Adrenal gland (tissue), 12 donors: Measurements from ENCODE around the gene IFI35. TPM values are rescaled to one million over a fixed set of nuclear protein-coding genes. Genes with fewer than 3 reads are reported as not detected.

Experiments
- DNase-seq, 7 donors: peaks; one replicate each; pipeline ENCODE4 v3.0.0-alpha.2; 2019 to 2020
- H3K27ac ChIP-seq, 5 donors: fragments of 200-600 bp; sonication (generic) in 4 of 5; 1 replicate in 3 of 5; 2 replicates in 2 of 5; pipeline versions ENCODE4 v1.5.1 to v1.8.0; 2016 to 2020; ENCODE audit warnings: mild to moderate bottlenecking in 1 of 5
- H3K27me3 ChIP-seq: fragments of 200-600 bp; 2 replicates; pipeline ENCODE4 v1.8.0; 2021
- H3K36me3 ChIP-seq, 2 donors: fragments of 200-600 bp; replicated peaks in 1 of 2; 1 replicate in 1 of 2; 2 replicates in 1 of 2; pipeline versions ENCODE4 v1.5.1 to v1.8.0; 2018 to 2022
- H3K4me1 ChIP-seq, 2 donors: fragments of 200-600 bp; replicated peaks in 1 of 2; 1 replicate in 1 of 2; 2 replicates in 1 of 2; pipeline versions ENCODE4 v1.5.1 to v1.8.0; 2018 to 2021
- H3K4me3 ChIP-seq, 4 donors: fragments of 200-600 bp; sonication (generic) in 3 of 4; one replicate each; pipeline ENCODE4 v1.5.1; 2016 to 2018
- H3K9me3 ChIP-seq, 3 donors: fragments of 200-600 bp; sonication (generic) in 1 of 3; replicated peaks in 1 of 3; 1 replicate in 2 of 3; 2 replicates in 1 of 3; pipeline versions ENCODE4 v1.5.1 to v1.8.0; 2016 to 2021
- POLR2A ChIP-seq, 2 donors: fragments of 450-650 bp; IDR thresholded peaks; one replicate each; pipeline ENCODE4 v1.6.1; 2017; ENCODE audit warnings: antibody characterized with exemption in 2 of 2, mild to moderate bottlenecking in 2 of 2, moderate library complexity in 1 of 2
- WGBS, 4 donors: extraction: QIAGEN DNeasy Blood & Tissue Kit in 2 of 4; methylation state at CpG; one replicate each; pipeline versions ENCODE4 v1.1.5 to v1.1.7; 2013 to 2017; 5-methylcytosine and 5-hydroxymethylcytosine counted together
- intact Hi-C, 2 donors: fragments of 100-400 bp; cut with DNase I; formaldehyde crosslinking; loops; one replicate each; pipeline versions ENCODE4 v1.14.1 to v1.15.0; 2022 to 2023
- polyA plus RNA-seq, 3 donors: library from polyadenylated mRNA; stranded (reverse); fragments of 200-250 nt in 2 of 3; fragments of 350-450 nt in 1 of 3; fragmentation: Illumina TruSeq in 1 of 3; extraction: RNeasy Lipid Tissue Mini Kit (QIAGEN cat#74804) in 1 of 3; gene quantifications; one replicate each; pipeline ENCODE4 v1.2.3, GENCODE V29; 2013 to 2014
- total RNA-seq, 9 donors: library from RNA; depleted of rRNA in 4 of 9; stranded (reverse); fragments of >200 nt in 4 of 9; fragments of 120-200 nt in 1 of 9; fragmentation: NEBNext Ultra II Directional in 1 of 9; extraction: Animal tissue kit (Norgen Biotek cat#: 25700) in 1 of 9; gene quantifications; one replicate each; pipeline versions ENCODE4 v1.1.0 to v1.2.4, GENCODE V29; 2013 to 2023
- TF ChIP-seq, protein P1 (sequence below), 6 experiments: fragments of 450-650 bp in 4 of 6; fragments of 200-600 bp in 2 of 6; sonication (generic) in 1 of 6; IDR thresholded peaks; 1 replicate in 5 of 6; 2 replicates in 1 of 6; pipeline versions ENCODE4 v1.5.1 to v1.8.0; 2016 to 2021; ENCODE audit warnings: antibody characterized with exemption in 6 of 6, mild to moderate bottlenecking in 2 of 6, moderate library complexity in 1 of 6
- donor health status: healthy with polysubstance abuse.
- donor health status: Bipolar disorder and iron deficiency.
- donor health status: DM: yes; HTN: yes; CAD: no.
- donor health status: DM: no; HTN: no; CAD: no.
- donor health status: DM: no; HTN: no; CAD: no.
- donor health status: DM: yes; HTN: yes; CAD: no.

The IFI35 gene
- total and polyA plus RNA-seq, 12 donors, result 38.4 to 91.4 (median 64.2) TPM

- peak in 3 of 7 donors; percentile 35 to 73 (median 57) for DNase-seq
- no peak overlapping the region for H3K4me3 ChIP-seq
- WGBS, 4 donors, result 55 to 72% (median 70%) methylated on average over 10 to 15 of the region's 15 CpGs
- H3K36me3 ChIP-seq, result peaks cover 0 to 33% of the 10 kb centered on the region in 2 donors
- peaks cover 40 to 67% of the 10 kb centered on the region in 2 donors for H3K4me1 ChIP-seq
- intact Hi-C loops, result no loop called here
- no peaks in the 10 kb centered on the region for H3K27me3 ChIP-seq
- H3K27ac ChIP-seq, result peak overlapping the region in 3 of 5 donors; percentile 31 to 87 (median 65)
- no peak for TF ChIP-seq POLR2A (IDR thresholded peaks at IDR 0.05)
- TF ChIP-seq, protein P1, sequence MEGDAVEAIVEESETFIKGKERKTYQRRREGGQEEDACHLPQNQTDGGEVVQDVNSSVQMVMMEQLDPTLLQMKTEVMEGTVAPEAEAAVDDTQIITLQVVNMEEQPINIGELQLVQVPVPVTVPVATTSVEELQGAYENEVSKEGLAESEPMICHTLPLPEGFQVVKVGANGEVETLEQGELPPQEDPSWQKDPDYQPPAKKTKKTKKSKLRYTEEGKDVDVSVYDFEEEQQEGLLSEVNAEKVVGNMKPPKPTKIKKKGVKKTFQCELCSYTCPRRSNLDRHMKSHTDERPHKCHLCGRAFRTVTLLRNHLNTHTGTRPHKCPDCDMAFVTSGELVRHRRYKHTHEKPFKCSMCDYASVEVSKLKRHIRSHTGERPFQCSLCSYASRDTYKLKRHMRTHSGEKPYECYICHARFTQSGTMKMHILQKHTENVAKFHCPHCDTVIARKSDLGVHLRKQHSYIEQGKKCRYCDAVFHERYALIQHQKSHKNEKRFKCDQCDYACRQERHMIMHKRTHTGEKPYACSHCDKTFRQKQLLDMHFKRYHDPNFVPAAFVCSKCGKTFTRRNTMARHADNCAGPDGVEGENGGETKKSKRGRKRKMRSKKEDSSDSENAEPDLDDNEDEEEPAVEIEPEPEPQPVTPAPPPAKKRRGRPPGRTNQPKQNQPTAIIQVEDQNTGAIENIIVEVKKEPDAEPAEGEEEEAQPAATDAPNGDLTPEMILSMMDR (IDR thresholded peaks at IDR 0.05), result no peak
- no peaks in the 10 kb centered on the region for H3K9me3 ChIP-seq
These were observed 5.3 kb downstream of the IFI35 start for GRCh38 chr17:43011728-43012472.

- 80 to 87% (median 84%) methylated on average over 4 to 8 of the region's 8 CpGs for WGBS, 4 donors
- no peak overlapping the region for H3K4me3 ChIP-seq
- no peaks in the 10 kb centered on the region for H3K9me3 ChIP-seq
- peaks cover 42 to 63% of the 10 kb centered on the region in 2 donors for H3K4me1 ChIP-seq
- no peaks in the 10 kb centered on the region for H3K27me3 ChIP-seq
- intact Hi-C loops, result no loop called here
- TF ChIP-seq, protein P1 (IDR thresholded peaks at IDR 0.05), result no peak
- TF ChIP-seq POLR2A (IDR thresholded peaks at IDR 0.05), result no peak
- H3K27ac ChIP-seq, result peak overlapping the region in 2 of 5 donors; percentile 76 to 87
- peaks cover 0 to 45% of the 10 kb centered on the region in 2 donors for H3K36me3 ChIP-seq
- peak in 1 of 7 donors; percentile 32 for DNase-seq
These were observed 6.7 kb downstream of the IFI35 start for GRCh38 chr17:43013296-43013695.

DNA sequence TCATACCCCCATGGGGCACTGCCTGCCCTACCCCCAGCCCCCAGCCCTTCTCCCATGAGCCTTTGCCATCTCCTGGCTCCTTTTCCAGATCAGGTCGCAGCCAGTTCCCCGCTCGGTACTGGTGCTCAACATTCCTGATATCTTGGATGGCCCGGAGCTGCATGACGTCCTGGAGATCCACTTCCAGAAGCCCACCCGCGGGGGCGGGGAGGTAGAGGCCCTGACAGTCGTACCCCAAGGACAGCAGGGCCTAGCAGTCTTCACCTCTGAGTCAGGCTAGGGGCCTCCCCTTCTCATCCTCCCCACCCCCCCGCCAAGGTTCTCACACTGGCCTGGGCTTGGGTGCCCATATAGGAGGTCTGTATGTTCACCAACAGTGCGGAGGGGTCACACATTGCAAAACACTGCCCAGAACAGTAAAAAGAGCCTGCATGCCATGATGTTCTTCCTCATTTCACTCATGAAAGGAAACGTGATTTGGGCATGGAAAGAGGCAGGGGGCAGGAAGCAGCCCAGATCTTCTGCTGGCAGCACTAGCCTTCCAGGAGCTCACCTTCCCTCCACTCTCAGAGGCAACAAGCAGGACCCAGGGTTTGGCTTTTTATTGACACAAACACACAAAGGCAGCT lies 7.5 kb downstream of the IFI35 start:
- Histone ChIP-seq H3K27ac (peak overlapping the region in 3 of 5 donors; percentile 64 to 87 (median 76)), H3K4me3 (no peak overlapping the region), H3K4me1 (peaks cover 51 to 71% of the 10 kb centered on the region in 2 donors), H3K27me3 (no peaks in the 10 kb centered on the region), H3K36me3 (peaks cover 0 to 47% of the 10 kb centered on the region in 2 donors), H3K9me3 (no peaks in the 10 kb centered on the region)
- DNase-seq, result peak in 5 of 7 donors; percentile 45 to 71 (median 66)
- WGBS, 4 donors, result 47 to 81% (median 57%) methylated on average over 10 to 12 of the region's 12 CpGs
- TF ChIP-seq, protein P1 (IDR thresholded peaks at IDR 0.05), result no peak
- no peak for TF ChIP-seq POLR2A (IDR thresholded peaks at IDR 0.05)
- intact Hi-C loops, result no loop called here
